ENCODE measurements around the gene ATP5F1E.

The ATP5F1E gene

GRCh38 chr20:59077705-59078104 lies 45.6 kb upstream of the ATP5F1E start (continued):
- no peak for TF ChIP-seq ZNF518A (tag by site-specific recombination; conservative IDR thresholded peaks at IDR 0.05; ENCODE audit: low read depth)
- TF ChIP-seq ZSCAN30 (tag by site-specific recombination; IDR thresholded peaks at IDR 0.05), result no peak
- TF ChIP-seq PRDM1 (tag by site-specific recombination; IDR thresholded peaks at IDR 0.05), result 0 out of 2 replicates have a peak, but pooled peaks have one; percentile 46
- no peak for TF ChIP-seq KLF8 (tag by site-specific recombination; IDR thresholded peaks at IDR 0.05)
- TF ChIP-seq REPIN1 (tag by site-specific recombination; IDR thresholded peaks at IDR 0.05; ENCODE audit: low read depth), result no peak
- no peak for TF ChIP-seq GLIS1 (tag by site-specific recombination; IDR thresholded peaks at IDR 0.05)
- no peak for TF ChIP-seq ZBTB8A (tag by site-specific recombination; IDR thresholded peaks at IDR 0.05)
- no peak for TF ChIP-seq ZNF660 (tag by site-specific recombination; IDR thresholded peaks at IDR 0.05)

DNA sequence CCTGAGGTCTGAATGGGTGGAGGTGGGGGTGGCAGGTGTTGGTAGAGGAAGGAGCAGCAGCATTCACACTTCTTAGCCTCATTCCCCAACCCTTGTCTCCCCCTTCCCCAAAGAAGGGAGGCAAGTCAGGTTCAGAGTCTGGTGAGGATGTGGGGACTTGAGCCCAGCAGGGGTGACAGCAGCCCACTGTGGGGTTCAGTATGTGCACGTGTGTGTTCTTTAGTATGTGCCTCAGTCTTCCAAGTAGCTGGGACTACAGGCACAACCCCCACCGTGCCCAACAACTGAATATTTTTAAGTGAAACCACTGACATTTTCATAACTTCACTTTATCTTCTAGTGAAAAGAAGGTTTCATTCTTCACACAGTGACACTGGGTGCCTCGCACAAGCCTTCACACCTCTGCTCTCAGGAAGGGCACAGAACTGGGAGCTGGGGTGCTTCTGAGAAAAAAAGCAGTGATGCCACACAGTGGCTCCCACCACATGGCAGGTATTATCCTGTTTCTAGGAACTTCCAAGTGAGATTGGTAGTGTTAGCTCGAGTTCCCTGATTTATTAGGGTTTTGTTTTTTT lies 43.9 kb upstream of the ATP5F1E start:
- no peak overlapping the region for H3K27ac ChIP-seq (ENCODE audit: extremely low read depth, low read depth, low read length)
- no peaks in the 10 kb centered on the region for H3K9me3 ChIP-seq (ENCODE audit: control insufficient read depth, insufficient read depth, low read depth, low read length)
- ChIA-PET CTCF (interaction anchor here (0.5 to 2.6 kb wide), 2 partner anchors 12 to 14 kb away, joined by 3 to 14 read pairs; no protein-coding TSS in a partner anchor), POLR2A (interaction anchor here (0.5 kb wide), 1 partner anchor 54 kb away, joined by 6 read pairs; no protein-coding TSS in a partner anchor)
- TF ChIP-seq PRDM1 (tag by site-specific recombination; IDR thresholded peaks at IDR 0.05) (0 out of 2 replicates have a peak, but pooled peaks have one; percentile 13), ZNF843 (tag by site-specific recombination; IDR thresholded peaks at IDR 0.05) (no peak), ZNF785 (tag by site-specific recombination; IDR thresholded peaks at IDR 0.05) (no peak), ZNF140 (tag by site-specific recombination; IDR thresholded peaks at IDR 0.05) (no peak), ZNF274 (IDR thresholded peaks at IDR 0.05; ENCODE audit: low read length) (no peak), ZNF274 (tag by site-specific recombination; IDR thresholded peaks at IDR 0.05; ENCODE audit: borderline replicate concordance) (no peak)
- no peaks in the 10 kb centered on the region for H3K4me1 ChIP-seq (ENCODE audit: control insufficient read depth, insufficient read depth, low read length)
- no peaks in the 10 kb centered on the region for H3K36me3 ChIP-seq (ENCODE audit: control insufficient read depth in 2 of 2, insufficient read depth in 1 of 2, low read length in 2 of 2)
- no peak overlapping the region for H3K4me3 ChIP-seq (ENCODE audit: low read depth, low read length)

DNA sequence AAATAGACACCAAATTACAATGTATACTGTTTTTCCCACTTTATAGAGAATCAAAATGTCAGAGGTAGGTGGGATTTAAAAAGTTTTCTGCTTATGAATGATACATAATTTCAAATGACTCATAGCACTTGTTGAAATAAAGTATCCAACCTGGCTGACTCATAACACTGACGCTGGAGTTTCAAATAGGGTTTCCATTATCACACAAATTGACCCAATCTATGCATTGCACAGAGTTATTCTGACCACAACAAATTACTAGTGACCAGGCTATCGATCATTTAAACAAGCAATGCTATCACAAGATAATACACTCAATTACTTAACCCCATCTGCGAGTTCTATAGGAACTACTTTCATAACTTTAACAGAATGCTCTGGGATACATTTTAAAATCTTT lies 42.3 kb upstream of the ATP5F1E start:
- ChIA-PET POLR2A (interaction anchor here (0.7 kb wide), 1 partner anchor 42 kb away, joined by 3 read pairs; the partner anchor contains the start of gene ATP5F1E), CTCF (no interaction called here)
- no peaks in the 10 kb centered on the region for H3K36me3 ChIP-seq (ENCODE audit: control insufficient read depth in 2 of 2, insufficient read depth in 1 of 2, low read length in 2 of 2)
- H3K4me3 ChIP-seq (ENCODE audit: low read depth, low read length), result no peak overlapping the region
- no peaks in the 10 kb centered on the region for H3K4me1 ChIP-seq (ENCODE audit: control insufficient read depth, insufficient read depth, low read length)
- TF ChIP-seq PRDM6 (tag by site-specific recombination; IDR thresholded peaks at IDR 0.05), result peak; percentile 67; the same call in 1 of the 2 replicates
- TF ChIP-seq SP7 (tag by site-specific recombination; IDR thresholded peaks at IDR 0.05), result 0 out of 2 replicates have a peak, but pooled peaks have one; percentile 31
- TF ChIP-seq SCRT2 (tag by site-specific recombination; IDR thresholded peaks at IDR 0.05), result peak; percentile 86
- TF ChIP-seq, protein P1, sequence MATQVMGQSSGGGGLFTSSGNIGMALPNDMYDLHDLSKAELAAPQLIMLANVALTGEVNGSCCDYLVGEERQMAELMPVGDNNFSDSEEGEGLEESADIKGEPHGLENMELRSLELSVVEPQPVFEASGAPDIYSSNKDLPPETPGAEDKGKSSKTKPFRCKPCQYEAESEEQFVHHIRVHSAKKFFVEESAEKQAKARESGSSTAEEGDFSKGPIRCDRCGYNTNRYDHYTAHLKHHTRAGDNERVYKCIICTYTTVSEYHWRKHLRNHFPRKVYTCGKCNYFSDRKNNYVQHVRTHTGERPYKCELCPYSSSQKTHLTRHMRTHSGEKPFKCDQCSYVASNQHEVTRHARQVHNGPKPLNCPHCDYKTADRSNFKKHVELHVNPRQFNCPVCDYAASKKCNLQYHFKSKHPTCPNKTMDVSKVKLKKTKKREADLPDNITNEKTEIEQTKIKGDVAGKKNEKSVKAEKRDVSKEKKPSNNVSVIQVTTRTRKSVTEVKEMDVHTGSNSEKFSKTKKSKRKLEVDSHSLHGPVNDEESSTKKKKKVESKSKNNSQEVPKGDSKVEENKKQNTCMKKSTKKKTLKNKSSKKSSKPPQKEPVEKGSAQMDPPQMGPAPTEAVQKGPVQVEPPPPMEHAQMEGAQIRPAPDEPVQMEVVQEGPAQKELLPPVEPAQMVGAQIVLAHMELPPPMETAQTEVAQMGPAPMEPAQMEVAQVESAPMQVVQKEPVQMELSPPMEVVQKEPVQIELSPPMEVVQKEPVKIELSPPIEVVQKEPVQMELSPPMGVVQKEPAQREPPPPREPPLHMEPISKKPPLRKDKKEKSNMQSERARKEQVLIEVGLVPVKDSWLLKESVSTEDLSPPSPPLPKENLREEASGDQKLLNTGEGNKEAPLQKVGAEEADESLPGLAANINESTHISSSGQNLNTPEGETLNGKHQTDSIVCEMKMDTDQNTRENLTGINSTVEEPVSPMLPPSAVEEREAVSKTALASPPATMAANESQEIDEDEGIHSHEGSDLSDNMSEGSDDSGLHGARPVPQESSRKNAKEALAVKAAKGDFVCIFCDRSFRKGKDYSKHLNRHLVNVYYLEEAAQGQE (tag by site-specific recombination; IDR thresholded peaks at IDR 0.05), result no peak
- H3K9me3 ChIP-seq (ENCODE audit: control insufficient read depth, insufficient read depth, low read depth, low read length), result no peaks in the 10 kb centered on the region
- H3K27ac ChIP-seq (ENCODE audit: extremely low read depth, low read depth, low read length), result no peak overlapping the region

Measured in HEK293 (cell line).